Stomach (tissue), 9 donors: ENCODE data around the gene BCL3. TPM values are rescaled to one million over a fixed set of nuclear protein-coding genes. Genes with fewer than 3 reads are reported as not detected.

Experiments
- DNase-seq, 2 donors: peaks; one replicate each; pipeline versions ENCODE4 v3.0.0 to v3.0.0-alpha.2; 2013 to 2019
- H3K27ac ChIP-seq, 5 donors: fragments of 200-600 bp in 4 of 5; sonication (generic) in 4 of 5; one replicate each; pipeline ENCODE4 v1.5.1; 2013 to 2019; ENCODE audit warnings: mild to moderate bottlenecking in 1 of 5, moderate library complexity in 1 of 5
- H3K27me3 ChIP-seq, 3 donors: fragments of 200-600 bp; sonication (generic); one replicate each; pipeline ENCODE4 v1.5.1; 2017 to 2019; ENCODE audit warnings: mixed run types in 1 of 3
- H3K36me3 ChIP-seq, 4 donors: fragments of 200-600 bp; sonication (generic); 1 replicate in 3 of 4; 2 replicates in 1 of 4; pipeline ENCODE4 v1.5.1; 2016 to 2019
- H3K4me1 ChIP-seq, 4 donors: fragments of 200-600 bp; sonication (generic); one replicate each; pipeline ENCODE4 v1.5.1; 2016 to 2019
- H3K4me3 ChIP-seq, 4 donors: fragments of 200-600 bp; sonication (generic) in 3 of 4; one replicate each; pipeline ENCODE4 v1.5.1; 2016 to 2019; ENCODE audit warnings: mild to moderate bottlenecking in 1 of 4
- H3K9me3 ChIP-seq, 4 donors: fragments of 200-600 bp; sonication (generic); one replicate each; pipeline ENCODE4 v1.5.1; 2016 to 2019
- CTCF ChIP-seq, 7 experiments: fragments of 450-650 bp in 4 of 7; fragments of 200-600 bp in 3 of 7; sonication (generic) in 3 of 7; IDR thresholded peaks; one replicate each; pipeline ENCODE4 v1.5.1; 2016 to 2019; ENCODE audit warnings: antibody characterized with exemption in 7 of 7, control low read depth in 2 of 7, mild to moderate bottlenecking in 1 of 7
- EP300 ChIP-seq: sonication (generic); formaldehyde crosslinking; IDR thresholded peaks from one replicate; pipeline ENCODE4 v1.6.1; 2017; ENCODE audit warnings: antibody characterized with exemption
- POLR2A ChIP-seq, 4 donors: fragments of 450-650 bp; IDR thresholded peaks; one replicate each; pipeline ENCODE4 v1.6.1; 2016; ENCODE audit warnings: antibody characterized with exemption in 4 of 4, control low read depth in 2 of 4, mild to moderate bottlenecking in 1 of 4, moderate library complexity in 1 of 4
- POLR2AphosphoS5 ChIP-seq, 3 donors: sonication (generic); formaldehyde crosslinking; IDR thresholded peaks; one replicate each; pipeline ENCODE4 v1.6.1; 2016; ENCODE audit warnings: antibody characterized with exemption in 3 of 3
- WGBS, 5 donors: extraction: QIAGEN DNeasy Blood & Tissue Kit in 3 of 5; methylation state at CpG; one replicate each; pipeline versions ENCODE4 v1.1.5 to v1.1.7; 2013 to 2018; 5-methylcytosine and 5-hydroxymethylcytosine counted together
- intact Hi-C: fragments of 100-400 bp; cut with DNase I; formaldehyde crosslinking; loops from one replicate; pipeline ENCODE4 v1.15.1; 2023; ENCODE audit warnings: low total_unique reads
- polyA plus RNA-seq, 3 donors: library from polyadenylated mRNA; stranded (reverse); fragments of 200-250 nt; gene quantifications; one replicate each; pipeline ENCODE4 v1.2.3, GENCODE V29; 2013
- total RNA-seq, 5 donors: library from RNA; depleted of rRNA; stranded (reverse); fragments of >200 nt; gene quantifications; one replicate each; pipeline versions ENCODE4 v1.1.0 to v1.2.3, GENCODE V29; 2014 to 2016
- donor health status: healthy with polysubstance abuse.
- donor health status: Bipolar disorder and iron deficiency.
- donor health status: healthy.

Gene BCL3
- total and polyA plus RNA-seq, 8 donors, result 4.4 to 322 (median 79.8) TPM

- no peak for DNase-seq
- Histone ChIP-seq H3K4me1 (peaks cover 50 to 74% (median 54%) of the 10 kb centered on the region in 4 donors), H3K36me3 (peaks cover 18 to 71% (median 57%) of the 10 kb centered on the region in 4 donors), H3K27ac (peak overlapping the region; percentile 56 to 99 (median 94)), H3K9me3 (no peaks in the 10 kb centered on the region), H3K27me3 (no peaks in the 10 kb centered on the region), H3K4me3 (peak overlapping the region; percentile 45 to 75 (median 48))
- TF ChIP-seq POLR2AphosphoS5 (IDR thresholded peaks at IDR 0.05), result no peak
- no peak for TF ChIP-seq CTCF (IDR thresholded peaks at IDR 0.05)
- no peak for TF ChIP-seq EP300
- TF ChIP-seq POLR2A (IDR thresholded peaks at IDR 0.05), result no peak
- 68 to 82% (median 78%) methylated on average over 8 to 9 of the region's 9 CpGs for WGBS, 5 donors
- intact Hi-C loops, result no loop called here
Observed at GRCh38 chr19:44758596-44758995, 10.1 kb downstream of the BCL3 start.

- Histone ChIP-seq H3K9me3 (no peaks in the 10 kb centered on the region), H3K4me3 (peak overlapping the region in 1 of 4 donors; percentile 50), H3K27ac (peak overlapping the region in 4 of 5 donors; percentile 94 to 99 (median 96)), H3K36me3 (peaks cover 18 to 71% (median 57%) of the 10 kb centered on the region in 4 donors), H3K4me1 (peaks cover 44 to 81% (median 51%) of the 10 kb centered on the region in 4 donors), H3K27me3 (no peaks in the 10 kb centered on the region)
- no peak for TF ChIP-seq POLR2AphosphoS5 (IDR thresholded peaks at IDR 0.05)
- no peak for TF ChIP-seq CTCF (IDR thresholded peaks at IDR 0.05)
- TF ChIP-seq EP300, result no peak
- no peak for TF ChIP-seq POLR2A (IDR thresholded peaks at IDR 0.05)
- 80 to 82% (median 80%) methylated on average over 9 to 10 of the region's 10 CpGs for WGBS, 5 donors
- intact Hi-C loops, result no loop called here
- DNase-seq, result no peak
Observed at GRCh38 chr19:44759083-44759804, 10.7 kb downstream of the BCL3 start.

GRCh38 chr19:44762038-44762437 is 13.5 kb downstream of the BCL3 start:
- WGBS, 5 donors, result 77 to 90% (median 89%) methylated on average over 8 of the region's 8 CpGs
- Histone ChIP-seq H3K36me3 (peaks cover 16 to 50% (median 46%) of the 10 kb centered on the region in 4 donors), H3K4me3 (no peak overlapping the region), H3K4me1 (peaks cover 18 to 62% (median 23%) of the 10 kb centered on the region in 4 donors), H3K27me3 (no peaks in the 10 kb centered on the region), H3K27ac (no peak overlapping the region), H3K9me3 (no peaks in the 10 kb centered on the region)
- no peak for DNase-seq
- intact Hi-C loops, result no loop called here
- TF ChIP-seq EP300 (no peak), POLR2A (IDR thresholded peaks at IDR 0.05) (no peak), CTCF (IDR thresholded peaks at IDR 0.05) (no peak), POLR2AphosphoS5 (IDR thresholded peaks at IDR 0.05) (no peak)

- peak in 1 of 2 donors; percentile 79 for DNase-seq
- H3K27ac ChIP-seq, result peak overlapping the region in 2 of 5 donors; percentile 32 to 54
- intact Hi-C loops, result no loop called here
Observed at GRCh38 chr19:44765033-44765948, 16.8 kb downstream of the BCL3 start.

More at GRCh38 chr19:44765033-44765948, 16.8 kb downstream of the BCL3 start:
- Histone ChIP-seq H3K27me3 (no peaks in the 10 kb centered on the region), H3K4me1 (peaks cover 2 to 39% (median 3%) of the 10 kb centered on the region in 4 donors), H3K36me3 (peaks cover 0 to 18% (median 13%) of the 10 kb centered on the region in 4 donors), H3K4me3 (no peak overlapping the region), H3K9me3 (peaks cover 0 to 5% (median 0%) of the 10 kb centered on the region in 4 donors)
- WGBS, 5 donors, result 65 to 81% (median 66%) methylated on average over 22 of the region's 22 CpGs
- TF ChIP-seq POLR2A (IDR thresholded peaks at IDR 0.05) (no peak), CTCF (IDR thresholded peaks at IDR 0.05) (no peak), EP300 (no peak), POLR2AphosphoS5 (IDR thresholded peaks at IDR 0.05) (no peak)
